ENCODE measurements around the gene BFSP2. TPM values are rescaled to one million over a fixed set of nuclear protein-coding genes. Genes with fewer than 3 reads are reported as not detected.

BFSP2 gene
- total and polyA plus RNA-seq, 2 of the 13 experiments (the other 11 are each of a cell fraction or from before 2014, with no cell fraction given): not detected

- TF ChIP-seq ZNF18 (CRISPR knock-in tag; IDR thresholded peaks at IDR 0.05; ENCODE audit: insufficient replicate concordance) (no peak), NCOA2 (CRISPR knock-in tag; IDR thresholded peaks at IDR 0.05) (no peak)
These were observed 38.8 kb upstream of the BFSP2 start (continued) for GRCh38 chr3:133361011-133361410.

- 13% methylated on average over 4 of the region's 4 CpGs for WGBS (ENCODE audit: low lambda C conversion rate)
- POLR2A ChIA-PET: no interaction called here
- no TSS peak for BruUV-seq (replicated peaks)
- Histone ChIP-seq H3K79me2 (ENCODE audit: insufficient read depth, low read length) (no peaks in the 10 kb centered on the region), H3K4me1 (ENCODE audit: insufficient read depth, low read length) (no peaks in the 10 kb centered on the region), H3K27me3 (ENCODE audit: control insufficient read depth in 1 of 2, insufficient read depth in 2 of 2, low read length in 2 of 2) (peaks cover 0 to 2% of the 10 kb centered on the region in 2 experiments; a peak in 1 of 5 replicates), H4K20me1 (ENCODE audit: insufficient read depth, low read length) (no peaks in the 10 kb centered on the region), H3K36me3 (replicated peaks in 1 of 2; ENCODE audit: control insufficient read depth in 1 of 2, insufficient read depth in 2 of 2, low read length in 2 of 2) (no peaks in the 10 kb centered on the region), H3K27ac (ENCODE audit: extremely low read length, insufficient read depth, low read length) (no peak overlapping the region), H3K9me3 (ENCODE audit: low read length) (0 out of 2 replicates have a peak, but pooled peaks cover 3% of the 10 kb centered on the region), H3K9ac (ENCODE audit: insufficient read depth, low read depth, low read length) (no peak overlapping the region), H3K4me2 (ENCODE audit: low read depth, low read length) (no peak overlapping the region), H3K4me3 (replicated peaks in 1 of 3; ENCODE audit: insufficient read depth in 1 of 3, low read depth in 2 of 3, low read length in 3 of 3) (no peak overlapping the region), H2AFZ (ENCODE audit: low read length) (no peak overlapping the region)
- in situ Hi-C loops (cut with HindIII; ENCODE audit: extremely low pct_ligation_motif_present, low pct_unique_long_range_greater_than_20kb) (no loop called here), intact Hi-C loops (cut with micrococcal nuclease; ENCODE audit: unreplicated experiment) (no loop called here)
- ATAC-seq (no peak), FAIRE-seq (no peak), DNase-seq (ENCODE audit: low spot score) (no peak)
- CTCF ChIA-PET (ENCODE audit: low intra/inter-chr PET ratio, low total read pairs): no interaction called here
- TF ChIP-seq FOSL2 (CRISPR knock-in tag; IDR thresholded peaks at IDR 0.05) (no peak), ZNF407 (CRISPR knock-in tag; IDR thresholded peaks at IDR 0.05; ENCODE audit: not compliant biosample characterization) (no peak), HNRNPH1 (optimal IDR thresholded peaks at IDR 0.05; ENCODE audit: low read depth, low read length) (no peak), ZC3H13 (CRISPR knock-in tag; IDR thresholded peaks at IDR 0.05) (no peak), HES4 (CRISPR knock-in tag; IDR thresholded peaks at IDR 0.05; ENCODE audit: borderline replicate concordance) (no peak), MTA3 (CRISPR knock-in tag; IDR thresholded peaks at IDR 0.05) (no peak), ZNF7 (CRISPR knock-in tag; IDR thresholded peaks at IDR 0.05) (no peak), ZSCAN20 (CRISPR knock-in tag; IDR thresholded peaks at IDR 0.05; ENCODE audit: borderline replicate concordance) (no peak), PHB2 (IDR thresholded peaks at IDR 0.05; ENCODE audit: partially characterized antibody) (no peak)
These were observed 38.4 kb upstream of the BFSP2 start for GRCh38 chr3:133361435-133361834.
